HCT116 (cell line): ENCODE measurements around the gene GPX5. TPM values are rescaled to one million over a fixed set of nuclear protein-coding genes. Genes with fewer than 3 reads are reported as not detected.

Experiments
- ATAC-seq: fragments of 200-7000 bp; cut with Tn5 transposase; 2 replicates; pipeline ENCODE4 v1.9.1; 2020; ENCODE audit warnings: mild to moderate bottlenecking, moderate library complexity
- BruUV-seq: library from RNA; stranded (reverse); fragments of 400-500 nt; replicated peaks from 2 replicates; lab custom pipeline; 2021; lab: Mats Ljungman, UMichigan
- CTCF ChIA-PET: fragments of 300-600 bp; sonication (Branson Sonifier 250); formaldehyde crosslinking; loops from one replicate; lab custom pipeline; 2021; ENCODE audit warnings: antibody characterized with exemption; lab: Charles Lee
- POLR2A ChIA-PET: fragments of 300-600, 350-600 bp; sonication (Branson Sonifier 250); formaldehyde crosslinking; loops from one replicate; lab custom pipeline; 2021; ENCODE audit warnings: antibody characterized with exemption; lab: Charles Lee
- RAD21 ChIA-PET, 2 experiments: fragments of 300-600 bp; sonication (Branson Sonifier 250); formaldehyde crosslinking; loops; one replicate each; lab custom pipeline; 2023; ENCODE audit warnings: low total read pairs in 2 of 2; ENCODE audit not compliant: uncharacterized antibody in 2 of 2, unreplicated experiment in 2 of 2, low non-redundant PET in 1 of 2; lab: Charles Lee
- DNase-seq: peaks from one replicate; pipeline ENCODE4 v3.0.0-alpha.2; 2010; ENCODE audit warnings: low read depth, low spot score
- H2AFZ ChIP-seq: fragments of 200-600 bp; shearing (Covaris generic), sonication (generic); 2 replicates; pipeline ENCODE4 v1.6.1; 2017; ENCODE audit warnings: low read depth, mixed run types, mixed read lengths, antibody characterized with exemption, low read length; ENCODE audit not compliant: poor library complexity, severe bottlenecking
- H3K27ac ChIP-seq: 2 replicates; pipeline ENCODE4 v1.5.1; 2012; ENCODE audit warnings: low read depth, low read length
- H3K27me3 ChIP-seq: fragments of 200-600 bp; sonication (generic); 2 replicates; pipeline ENCODE4 v1.6.1; 2016; ENCODE audit warnings: mixed run types, low read length, mixed read lengths; ENCODE audit not compliant: insufficient read depth
- H3K36me3 ChIP-seq, 2 experiments: fragments of 200-500 bp in 1 of 2; fragments of 200-600 bp in 1 of 2; sonication (Bioruptor generic) in 1 of 2; sonication (generic) in 1 of 2; 2 replicates each; pipeline versions ENCODE4 v1.5.1 to v1.6.1; 2014 to 2016; ENCODE audit warnings: low read length in 2 of 2, inconsistent platforms in 1 of 2, mixed read lengths in 1 of 2, mixed run types in 1 of 2; ENCODE audit not compliant: insufficient read depth in 2 of 2, control insufficient read depth in 1 of 2
- H3K4me1 ChIP-seq, 2 experiments: fragments of 200-600 bp in 1 of 2; sonication (generic) in 1 of 2; 2 replicates each; pipeline versions ENCODE4 v1.5.1 to v1.6.1; 2012 to 2017; ENCODE audit warnings: low read length in 2 of 2, inconsistent platforms in 1 of 2, mild to moderate bottlenecking in 1 of 2, mixed read lengths in 1 of 2, mixed run types in 1 of 2, moderate library complexity in 1 of 2; ENCODE audit not compliant: insufficient read depth in 2 of 2, control insufficient read depth in 1 of 2
- H3K4me2 ChIP-seq: fragments of 200-600 bp; sonication (generic); 2 replicates; pipeline ENCODE4 v1.6.1; 2017; ENCODE audit warnings: mixed run types, low read length, mixed read lengths
- H3K4me3 ChIP-seq, 2 experiments: fragments of 200-600 bp in 1 of 2; sonication (generic) in 1 of 2; replicated peaks in 1 of 2; 2 replicates each; pipeline ENCODE4 v1.5.1; 2011 to 2016; ENCODE audit warnings: low read length in 2 of 2, control low read depth in 1 of 2, low read depth in 1 of 2, mild to moderate bottlenecking in 1 of 2, mixed read lengths in 1 of 2, mixed run types in 1 of 2
- H3K79me2 ChIP-seq: fragments of 200-600 bp; sonication (generic); 2 replicates; pipeline ENCODE4 v1.6.1; 2017; ENCODE audit warnings: mild to moderate bottlenecking, mixed run types, low read length, moderate library complexity, mixed read lengths; ENCODE audit not compliant: insufficient read depth
- H3K9ac ChIP-seq: fragments of 200-600 bp; sonication (generic); 2 replicates; pipeline ENCODE4 v1.6.1; 2016; ENCODE audit warnings: low read length, mixed read lengths
- H3K9me2 ChIP-seq: fragments of 200-600 bp; sonication (generic), shearing (Covaris generic); 2 replicates; pipeline ENCODE4 v1.6.1; 2017; ENCODE audit warnings: mixed run types, mild to moderate bottlenecking, moderate library complexity; ENCODE audit not compliant: insufficient read depth
- H3K9me3 ChIP-seq, 2 experiments: fragments of 200-500 bp in 1 of 2; fragments of 200-600 bp in 1 of 2; sonication (Bioruptor generic) in 1 of 2; sonication (generic) in 1 of 2; 2 replicates each; pipeline ENCODE4 v1.6.1; 2014 to 2017; ENCODE audit warnings: low read length in 2 of 2, mixed read lengths in 2 of 2, inconsistent platforms in 1 of 2, low read depth in 1 of 2, mild to moderate bottlenecking in 1 of 2, mixed run types in 1 of 2, moderate library complexity in 1 of 2; ENCODE audit not compliant: control insufficient read depth in 1 of 2, insufficient read depth in 1 of 2
- H4K20me1 ChIP-seq: fragments of 200-600 bp; sonication (generic), shearing (Covaris generic); 2 replicates; pipeline ENCODE4 v1.6.1; 2017; ENCODE audit warnings: mixed run types, mild to moderate bottlenecking, moderate library complexity; ENCODE audit not compliant: insufficient read depth
- ATF3 ChIP-seq: IDR thresholded peaks from 2 replicates; pipeline ENCODE4 v1.6.1; 2012
- CEBPB ChIP-seq: IDR thresholded peaks from 2 replicates; pipeline ENCODE4 v1.6.1; 2012; ENCODE audit warnings: low read depth
- CTCF ChIP-seq, 3 experiments: fragments of 200-600 bp in 1 of 3; sonication (generic) in 1 of 3; IDR thresholded peaks in 2 of 3; conservative IDR thresholded peaks in 1 of 3; 2 replicates each; pipeline ENCODE4 v1.5.1; 2012 to 2017; ENCODE audit warnings: low read depth in 2 of 3, low read length in 2 of 3, antibody characterized with exemption in 1 of 3, borderline replicate concordance in 1 of 3, control low read depth in 1 of 3, mild to moderate bottlenecking in 1 of 3, mixed read lengths in 1 of 3, mixed run types in 1 of 3, moderate library complexity in 1 of 3; ENCODE audit not compliant: insufficient read depth in 1 of 3
- EZH2phosphoT487 ChIP-seq: fragments of 200-600 bp; IDR thresholded peaks from 2 replicates; pipeline ENCODE4 v1.6.1; 2018; ENCODE audit warnings: antibody characterized with exemption, borderline replicate concordance
- FOSL1 ChIP-seq: IDR thresholded peaks from 2 replicates; pipeline ENCODE4 v1.6.1; 2012; ENCODE audit warnings: low read depth
- JUND ChIP-seq: IDR thresholded peaks from 2 replicates; pipeline ENCODE4 v1.6.1; 2012
- MAX ChIP-seq: IDR thresholded peaks from 2 replicates; pipeline ENCODE4 v1.6.1; 2012
- POLR2A ChIP-seq: IDR thresholded peaks from 2 replicates; pipeline ENCODE4 v1.7.0; 2011; ENCODE audit warnings: borderline replicate concordance; ENCODE audit not compliant: insufficient read depth, insufficient read length; ENCODE audit errors: extremely low read depth
- RAD21 ChIP-seq: IDR thresholded peaks from 2 replicates; pipeline ENCODE4 v1.6.1; 2012; ENCODE audit warnings: low read depth, mild to moderate bottlenecking
- SP1 ChIP-seq: IDR thresholded peaks from 2 replicates; pipeline ENCODE4 v1.6.1; 2012; ENCODE audit warnings: low read depth
- SRF ChIP-seq: IDR thresholded peaks from 2 replicates; pipeline ENCODE4 v1.6.1; 2012; ENCODE audit warnings: low read depth
- TCF7L2 ChIP-seq: IDR thresholded peaks from 2 replicates; pipeline ENCODE4 v1.7.0; 2011; ENCODE audit warnings: borderline replicate concordance, inconsistent platforms; ENCODE audit not compliant: insufficient read depth, insufficient read length; ENCODE audit errors: extremely low read depth
- ZBTB33 ChIP-seq: IDR thresholded peaks from 2 replicates; pipeline ENCODE4 v1.6.1; 2011; ENCODE audit warnings: mild to moderate bottlenecking, low read length, moderate library complexity; ENCODE audit not compliant: insufficient replicate concordance; ENCODE audit errors: extremely low read depth
- ZFX ChIP-seq: fragments of 450-650 bp; IDR thresholded peaks from 2 replicates; pipeline ENCODE4 v1.6.1; 2017
- ZNF274 ChIP-seq: fragments of 200-500 bp; sonication (Bioruptor generic); IDR thresholded peaks from 2 replicates; pipeline ENCODE4 v1.6.1; 2014; ENCODE audit warnings: mild to moderate bottlenecking, low read depth, low read length, inconsistent platforms
- intact Hi-C: fragments of 100-400 bp; cut with micrococcal nuclease; formaldehyde crosslinking; loops from 2 replicates; pipeline ENCODE4 v1.10.0; 2022
- total RNA-seq: library from RNA; stranded (reverse); gene quantifications from one replicate; pipeline ENCODE4 v1.2.1, GENCODE V29; 2021; ENCODE audit not compliant: unreplicated experiment

GPX5 gene
- total RNA-seq, 1 experiment from 2014 or later, result not detected

- DNase-seq, result no peak
- ChIA-PET RAD21 (no interaction called here), POLR2A (no interaction called here)
Observed at GRCh38 chr6:28567506-28567905, 41.8 kb downstream of the GPX5 start.

More at GRCh38 chr6:28567506-28567905, 41.8 kb downstream of the GPX5 start:
- Histone ChIP-seq H3K9ac (no peak overlapping the region), H3K9me2 (no peaks in the 10 kb centered on the region), H3K4me3 (no peak overlapping the region), H4K20me1 (no peaks in the 10 kb centered on the region), H3K4me2 (no peak overlapping the region), H3K36me3 (no peaks in the 10 kb centered on the region), H3K27ac (no peak overlapping the region), H3K9me3 (no peaks in the 10 kb centered on the region), H3K79me2 (no peaks in the 10 kb centered on the region), H3K27me3 (no peaks in the 10 kb centered on the region), H2AFZ (no peak overlapping the region), H3K4me1 (no peaks in the 10 kb centered on the region)
- TF ChIP-seq JUND (no peak), ZNF274 (no peak), SRF (no peak), CTCF (IDR thresholded peaks at IDR 0.05 in 2 of 3, conservative IDR thresholded peaks at IDR 0.05 in 1 of 3; ENCODE audit: borderline replicate concordance in 1 of 3, insufficient read depth in 1 of 3, low read depth in 2 of 3, low read length in 2 of 3) (no peak), ZBTB33 (no peak), MAX (no peak), FOSL1 (no peak), POLR2A (no peak), CEBPB (no peak), TCF7L2 (no peak), RAD21 (no peak), SP1 (no peak), ATF3 (no peak), ZFX (no peak), EZH2phosphoT487 (no peak)
- ATAC-seq, result no peak
- CTCF ChIA-PET, result no interaction called here
- intact Hi-C loops, result no loop called here
- no TSS peak for BruUV-seq
